ENCODE measurements around the gene DEFB116.
"Not testable (repeated sequence)": the region's sequence is repeated elsewhere in the genome, so short reads cannot be mapped to it uniquely, and the experiment has no call there.

Gene DEFB116, protein sequence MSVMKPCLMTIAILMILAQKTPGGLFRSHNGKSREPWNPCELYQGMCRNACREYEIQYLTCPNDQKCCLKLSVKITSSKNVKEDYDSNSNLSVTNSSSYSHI

DNA sequence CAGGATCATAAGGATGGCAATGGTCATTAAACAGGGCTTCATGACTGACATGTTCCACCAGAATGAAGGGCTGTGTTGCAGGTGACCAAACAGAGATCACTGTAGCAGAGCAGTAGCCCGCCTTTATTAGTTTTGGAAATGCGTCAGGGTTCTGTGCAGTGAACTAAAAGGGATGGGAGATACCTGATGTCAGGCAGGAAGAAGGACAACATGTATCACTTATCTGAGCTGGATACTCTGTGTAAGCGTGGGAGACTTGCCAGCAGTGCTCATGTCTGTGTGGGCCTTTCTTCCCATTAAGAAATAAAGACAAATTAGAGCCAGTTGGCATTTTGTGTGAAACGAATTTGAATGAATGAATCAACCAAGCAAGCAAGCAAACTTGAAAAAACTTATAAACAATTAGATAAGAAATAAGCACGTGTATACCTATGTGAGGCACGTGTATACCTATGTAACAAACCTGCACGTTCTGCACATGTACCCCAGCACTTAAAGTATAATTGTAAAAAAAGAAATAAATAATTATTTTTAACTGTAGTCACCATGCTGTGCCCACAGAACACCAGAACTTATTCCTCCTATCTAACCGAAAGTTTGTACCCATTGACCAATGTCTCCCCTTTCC is at the start of gene DEFB116:
Gene DEFB116 (minus strand): TSS at position 51 of the 628 bp plus-strand sequence. CDS start 0 bp downstream, at position 51.
- no peak for DNase-seq

DNA sequence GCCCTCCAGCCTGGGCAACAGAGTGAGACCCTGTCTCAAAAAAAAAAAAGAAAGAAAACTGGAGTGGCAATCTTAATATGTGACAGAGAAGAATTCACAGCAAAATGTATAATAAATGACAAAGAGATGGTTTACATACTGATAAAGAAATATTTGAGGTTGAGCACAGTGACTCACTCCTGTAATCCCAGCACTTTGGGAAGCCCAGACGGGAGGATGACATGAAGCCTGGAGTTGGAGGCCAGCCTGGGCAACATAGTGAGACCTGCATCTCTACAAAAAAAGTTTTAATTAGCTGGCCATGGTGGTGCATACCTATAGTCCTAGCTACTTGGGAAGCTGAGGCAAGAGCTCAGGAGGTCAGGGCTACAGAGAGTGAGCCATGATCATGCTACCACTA is 47.6 kb upstream of the DEFB116 start:
- DNase-seq: no peak

DNA sequence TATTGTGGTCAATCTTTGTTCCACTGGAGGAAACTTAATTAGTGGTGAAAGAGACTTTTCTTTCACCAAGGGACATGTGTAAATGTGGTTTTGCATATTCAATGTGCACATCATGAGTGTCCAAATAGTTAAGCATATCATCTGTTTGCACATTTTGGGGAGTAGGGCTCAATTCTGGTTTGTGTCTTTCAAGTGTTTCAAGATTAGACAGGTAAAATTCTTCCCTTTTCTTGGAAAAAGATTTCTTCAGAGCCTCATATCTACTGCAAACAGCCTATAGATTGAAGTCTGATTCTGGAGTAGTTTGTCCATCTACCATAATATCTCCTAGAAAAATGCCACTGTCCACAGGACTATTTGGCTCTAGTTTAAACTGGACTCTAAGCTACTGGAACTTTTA is 33.1 kb upstream of the DEFB116 start:
- no peak for DNase-seq

DNA sequence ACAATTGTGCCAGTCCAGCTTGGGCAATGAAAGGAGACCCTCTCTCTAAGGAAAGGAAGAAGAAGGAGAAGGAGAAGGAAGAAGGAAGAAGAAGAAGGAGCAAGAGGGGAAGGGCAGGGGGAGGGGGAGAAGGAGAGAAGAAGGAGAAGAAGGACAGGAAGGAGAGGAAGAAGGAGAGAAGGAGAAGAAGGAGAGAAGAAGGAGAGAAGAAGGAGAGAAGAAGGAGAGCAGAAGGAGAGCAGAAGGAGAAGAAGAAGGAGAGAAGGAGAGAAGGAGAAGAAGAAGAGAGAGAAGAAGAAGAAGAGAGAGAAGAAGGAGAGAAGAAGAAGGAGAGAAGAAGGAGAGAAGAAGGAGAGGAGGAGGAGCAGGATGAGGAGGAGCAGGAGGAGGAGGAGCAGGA is 22.5 kb upstream of the DEFB116 start:
- DNase-seq: no peak

DNA sequence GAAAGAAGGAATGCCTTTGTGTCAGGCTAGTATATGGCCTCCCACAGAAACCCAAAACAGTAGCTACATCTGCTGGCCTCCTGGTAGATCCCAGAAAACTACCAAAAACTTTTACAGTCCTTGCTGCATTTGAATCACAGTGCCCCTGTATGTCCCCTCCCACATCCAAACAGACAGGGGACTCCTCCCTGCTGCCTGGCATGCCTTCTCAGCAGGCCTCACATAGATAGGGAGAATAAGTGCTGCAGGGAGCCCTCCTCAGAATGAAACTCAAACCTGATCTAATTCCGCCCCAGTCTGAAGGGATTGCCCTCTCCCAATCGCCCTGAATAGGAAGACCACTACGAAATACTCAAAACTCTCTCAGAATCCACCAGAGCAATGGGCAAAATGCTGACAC is 14.1 kb upstream of the DEFB116 start:
- no peak for DNase-seq

DNA sequence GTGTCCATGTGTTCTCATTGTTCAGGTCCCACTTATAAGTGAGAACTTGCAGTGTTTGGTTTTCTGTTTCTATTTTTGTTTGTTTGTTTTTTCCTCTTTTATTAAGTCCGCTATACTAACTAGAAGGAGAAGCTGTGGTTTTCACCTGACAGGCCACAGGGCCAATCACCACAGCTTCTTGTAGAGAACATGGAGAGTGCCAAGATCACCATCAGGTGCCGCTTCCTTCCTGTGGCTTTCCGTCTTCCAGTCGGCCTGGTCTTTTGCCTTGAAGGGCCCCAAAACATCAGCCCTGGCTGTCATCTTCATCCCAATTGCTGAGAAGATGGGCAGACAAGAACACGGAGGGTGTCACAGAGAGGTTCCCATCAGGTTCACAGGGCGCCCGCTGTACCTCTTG is 23.4 kb downstream of the DEFB116 start:
- DNase-seq: not testable (repeated sequence)

DNA sequence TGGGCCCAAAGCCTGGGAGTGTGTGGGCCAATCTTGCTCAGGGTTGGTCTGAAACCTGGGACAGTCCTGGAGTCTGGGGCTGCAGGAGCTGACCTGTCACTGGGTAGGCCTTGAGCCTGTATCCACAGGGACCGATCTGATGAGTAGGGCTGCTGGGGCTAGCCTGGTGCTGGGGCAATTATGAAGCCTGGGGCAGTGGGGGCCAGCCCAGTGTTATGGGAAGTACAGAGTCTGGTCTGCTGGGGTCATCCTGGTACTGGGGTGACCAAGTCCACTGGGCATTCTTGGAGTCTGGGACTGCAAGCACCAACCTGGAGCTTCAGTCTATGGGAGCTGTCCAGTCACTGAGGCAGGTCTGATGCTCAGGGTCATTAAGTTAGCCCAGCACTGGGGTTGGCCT is 30.2 kb downstream of the DEFB116 start:
- DNase-seq: no peak

DNA sequence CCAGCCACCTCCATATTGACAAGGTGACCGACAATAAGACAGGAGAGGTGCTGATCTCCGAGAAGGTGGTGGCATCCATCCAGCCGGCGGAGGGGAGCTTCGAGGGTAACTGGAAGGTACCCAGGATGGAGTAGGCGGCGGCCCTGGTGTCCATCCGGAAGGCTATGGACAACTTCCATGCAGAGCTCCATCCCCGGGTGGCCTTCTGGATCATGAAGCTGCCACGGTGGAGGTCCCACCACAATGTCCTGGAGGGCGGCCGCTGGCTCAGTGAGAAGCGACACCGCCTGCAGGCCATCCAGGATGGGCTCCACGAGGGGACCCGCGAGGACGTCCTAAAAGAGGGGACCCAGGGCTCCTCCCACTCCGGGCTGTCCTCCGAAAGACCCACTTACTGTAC is 33.9 kb downstream of the DEFB116 start:
- no peak for DNase-seq

DNA sequence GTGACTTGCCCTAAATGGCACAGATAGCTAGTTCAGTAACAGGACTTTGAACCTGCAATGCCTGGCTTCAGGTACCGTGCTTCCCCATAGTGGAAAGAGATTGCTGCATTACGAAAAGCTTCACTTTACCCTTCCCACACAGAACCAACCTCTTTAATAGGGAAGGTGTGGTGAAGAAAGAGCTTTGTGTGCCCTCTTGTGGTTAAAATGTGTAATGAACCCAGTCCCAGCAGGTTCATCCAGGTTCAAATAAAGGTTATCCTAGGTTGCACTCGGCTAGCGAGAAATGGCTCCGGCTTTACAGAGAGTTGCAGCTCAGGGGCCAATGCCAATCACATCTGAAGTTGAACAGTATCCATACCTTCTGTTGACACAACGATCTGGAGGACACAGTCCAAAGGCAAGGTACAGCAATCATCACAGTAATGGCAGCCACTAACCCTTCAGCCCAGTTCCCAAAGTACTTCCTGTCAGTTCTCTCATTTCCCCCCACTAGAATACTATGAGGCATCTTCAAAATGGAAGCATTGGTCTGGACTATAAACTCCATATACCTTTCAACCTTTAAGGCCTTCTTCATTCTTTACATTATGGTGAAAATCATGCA is 48.0 kb downstream of the DEFB116 start:
- peak; percentile 8 for DNase-seq

DNA sequence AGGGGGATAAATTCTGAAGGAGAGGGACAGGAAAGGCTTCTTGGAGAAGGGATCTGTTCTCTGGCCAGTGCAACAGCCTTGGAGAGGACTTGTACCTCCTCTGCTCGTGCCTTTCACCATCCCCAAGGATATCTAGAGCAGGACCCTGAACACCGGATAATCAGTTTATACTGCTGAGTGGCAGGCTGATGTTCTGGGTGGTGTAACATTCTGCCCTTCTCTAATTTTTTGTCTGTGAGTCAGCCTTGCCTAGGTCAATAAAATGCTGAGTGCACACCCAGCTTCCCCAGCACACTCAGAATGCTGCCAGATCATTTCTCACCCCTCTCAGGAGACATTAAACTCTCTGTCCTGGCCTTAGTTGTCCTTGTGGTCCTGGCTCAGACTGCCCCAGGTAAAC is 51.0 kb downstream of the DEFB116 start, which contains the start of gene DEFB115:
Gene DEFB115 (plus strand): TSS at position 301 of the 400 bp plus-strand sequence. CDS start 0 bp downstream, at position 301.
- DNase-seq: no peak

DNA sequence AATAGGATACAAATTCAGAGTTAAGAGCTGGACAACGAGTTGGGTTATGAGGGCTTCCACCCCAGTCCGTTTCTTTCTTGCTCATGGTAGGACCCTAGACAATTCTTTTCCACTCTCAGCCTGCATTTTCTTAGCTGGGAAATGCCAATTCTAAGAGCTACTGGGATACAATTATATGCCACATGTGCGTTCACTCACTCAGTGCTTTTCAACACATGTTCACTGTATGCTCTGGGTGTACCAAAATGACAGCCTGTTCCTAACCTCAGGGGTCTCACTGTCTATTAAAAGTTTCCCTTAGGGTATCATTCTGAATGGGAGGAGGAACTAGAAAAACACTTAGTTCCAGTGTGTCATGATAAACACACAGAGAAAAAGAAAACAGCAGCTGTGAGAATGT is 51.4 kb downstream of the DEFB116 start:
- no peak for DNase-seq
